Epithelial cell of prostate (primary cell): ENCODE data around the gene DKC1.

Experiments
- DNase-seq: peaks from one replicate; pipeline ENCODE4 v3.0.0-alpha.2; 2011; ENCODE audit warnings: low read depth, low spot score
- H3K27ac ChIP-seq: fragments of 450-650 bp; 2 replicates; pipeline ENCODE4 v1.5.1; 2017; ENCODE audit warnings: mild to moderate bottlenecking

The DKC1 gene

DNA sequence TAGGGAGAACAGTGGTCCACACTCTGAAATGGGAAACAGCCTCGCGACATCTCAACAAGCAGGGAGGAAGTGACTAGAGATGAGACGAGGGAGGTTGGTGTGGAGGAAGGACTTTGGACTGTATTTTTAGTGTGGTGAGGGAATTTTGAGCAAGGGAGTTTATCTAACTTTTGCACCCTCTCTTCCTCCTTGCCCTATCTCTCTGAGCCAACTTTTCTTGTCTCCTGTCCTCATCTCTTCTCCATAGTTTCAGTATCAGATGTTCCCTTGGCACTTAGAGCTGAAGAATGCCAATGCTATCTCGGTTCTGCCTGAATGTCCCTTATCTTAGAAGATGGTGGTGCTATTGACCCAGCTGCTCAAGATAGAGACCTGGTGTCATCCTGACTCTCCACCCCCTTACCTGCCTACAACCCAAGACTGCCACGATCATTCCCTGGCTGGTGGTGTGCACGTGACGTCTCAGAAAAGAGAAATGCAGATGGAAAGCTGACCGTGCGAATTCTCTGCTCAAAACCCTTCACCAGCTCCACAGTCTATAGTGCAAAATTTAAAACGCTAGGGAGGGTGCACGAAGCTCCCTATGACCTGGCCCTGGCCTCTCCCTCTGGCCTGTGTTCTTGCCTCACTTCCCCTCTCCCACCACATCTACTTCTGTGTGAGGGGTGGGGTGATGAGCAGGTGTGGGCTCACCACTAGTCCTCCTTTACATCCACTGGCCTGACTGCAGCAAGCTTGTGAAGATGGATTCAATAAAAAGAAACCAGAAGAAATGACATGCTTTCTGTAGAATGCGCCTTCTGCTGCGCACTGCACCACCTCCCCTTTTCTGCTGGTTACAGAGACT lies 21.7 kb downstream of the DKC1 start:
- DNase-seq, result no peak
- no peak overlapping the region for H3K27ac ChIP-seq

- H3K27ac ChIP-seq, result no peak overlapping the region
- DNase-seq, result no peak
Observed at GRCh38 chrX:154785716-154786115, 23.1 kb downstream of the DKC1 start.

- no peak overlapping the region for H3K27ac ChIP-seq
- no peak for DNase-seq
Observed at GRCh38 chrX:154791467-154791866, 28.8 kb downstream of the DKC1 start.

DNA sequence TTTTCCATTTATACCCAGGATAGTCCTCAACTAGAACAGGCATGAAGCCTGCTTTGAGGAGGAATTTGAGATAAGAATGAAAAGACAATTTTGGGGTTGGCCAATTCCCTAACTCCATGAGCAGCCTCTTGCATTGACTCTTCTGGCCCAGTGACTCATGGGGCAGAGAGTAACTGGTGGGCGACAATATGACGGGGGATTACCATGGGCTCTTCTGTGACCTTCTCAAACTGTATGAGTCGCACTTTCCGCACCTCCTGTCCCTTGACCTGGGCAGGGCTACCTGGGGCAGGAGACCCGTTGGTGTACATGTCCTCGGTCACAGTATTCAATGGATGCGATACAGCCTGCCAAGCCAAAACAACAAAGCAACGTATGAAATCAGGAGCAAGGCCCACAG lies 29.3 kb downstream of the DKC1 start:
- H3K27ac ChIP-seq, result no peak overlapping the region
- DNase-seq, result no peak

DNA sequence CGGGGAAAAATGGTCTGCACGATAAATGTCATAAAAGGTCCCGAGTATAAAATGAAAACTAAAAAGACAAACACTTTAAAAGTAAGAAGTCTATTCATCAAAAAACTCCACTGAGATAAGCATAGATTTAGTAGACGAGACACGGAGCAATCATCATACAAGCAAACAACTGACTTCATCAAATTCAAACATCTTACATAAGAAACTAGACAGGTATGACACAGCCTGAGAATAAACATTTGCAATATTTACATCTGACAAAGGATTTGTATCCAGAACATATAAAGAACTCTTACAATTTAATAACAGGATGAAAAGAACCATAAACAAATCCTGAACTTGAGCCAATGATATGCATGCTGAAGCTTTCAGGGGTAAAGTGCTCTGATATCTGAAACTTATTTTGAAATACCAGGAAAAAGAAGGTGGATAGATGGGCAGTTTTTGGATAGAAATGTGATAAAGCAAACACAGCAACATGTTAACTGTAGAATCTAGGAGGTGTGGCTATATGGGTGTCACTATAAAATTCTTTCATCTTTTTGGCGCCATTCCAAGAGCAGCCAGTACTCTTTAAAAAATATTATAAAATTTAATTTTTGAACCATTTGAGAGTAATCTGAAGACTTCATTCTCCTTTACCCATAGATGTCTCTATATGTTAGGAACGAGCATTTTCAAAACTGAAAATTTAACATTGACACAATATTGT lies 30.6 kb downstream of the DKC1 start:
- H3K27ac ChIP-seq, result no peak overlapping the region
- DNase-seq, result no peak

GRCh38 chrX:154795016-154795415 lies 32.4 kb downstream of the DKC1 start:
- H3K27ac ChIP-seq, result no peak overlapping the region
- no peak for DNase-seq

- no peak for DNase-seq
- no peak overlapping the region for H3K27ac ChIP-seq
Observed at GRCh38 chrX:154797006-154797405, 34.3 kb downstream of the DKC1 start.

- no peak for DNase-seq
- peak overlapping the region; percentile 35 for H3K27ac ChIP-seq
Observed at GRCh38 chrX:154799556-154800348, 37.1 kb downstream of the DKC1 start.

DNA sequence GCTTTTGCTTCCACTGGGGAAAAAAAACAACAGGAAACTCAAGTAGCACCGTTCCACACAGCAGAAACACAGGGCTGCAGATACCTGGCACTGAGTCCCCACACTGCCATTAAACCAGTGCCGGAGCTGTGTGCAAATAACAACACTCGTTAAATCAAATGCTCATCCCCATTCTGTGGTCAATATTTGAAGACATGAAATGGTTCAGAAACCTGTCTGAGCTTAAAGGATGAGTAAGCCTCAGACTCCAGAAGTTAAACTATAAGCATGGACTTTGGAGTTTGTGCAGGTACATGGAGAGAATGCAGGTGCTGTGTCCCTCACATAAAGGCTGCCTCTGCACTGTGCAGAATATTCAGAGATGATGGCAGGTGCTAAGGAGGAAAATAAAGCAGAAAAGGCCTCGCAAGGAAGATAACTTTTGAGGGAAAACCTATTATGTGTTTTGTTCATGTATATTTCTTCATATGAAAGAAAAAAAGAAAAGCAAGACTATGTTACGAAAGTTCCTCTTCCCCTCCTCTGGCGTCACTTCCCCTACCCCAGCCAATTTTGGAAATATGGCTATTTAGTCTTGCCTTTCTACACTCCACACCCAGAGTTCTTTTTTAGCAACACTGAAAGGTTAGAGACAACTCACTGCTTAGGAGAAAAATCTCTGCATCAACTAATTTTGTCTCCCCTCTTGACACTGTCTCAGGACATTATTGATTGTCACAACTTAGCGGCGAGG lies 38.0 kb downstream of the DKC1 start:
- H3K27ac ChIP-seq, result no peak overlapping the region
- DNase-seq, result no peak

GRCh38 chrX:154802947-154803346 lies 40.3 kb downstream of the DKC1 start:
- no peak overlapping the region for H3K27ac ChIP-seq
- DNase-seq, result no peak

DNA sequence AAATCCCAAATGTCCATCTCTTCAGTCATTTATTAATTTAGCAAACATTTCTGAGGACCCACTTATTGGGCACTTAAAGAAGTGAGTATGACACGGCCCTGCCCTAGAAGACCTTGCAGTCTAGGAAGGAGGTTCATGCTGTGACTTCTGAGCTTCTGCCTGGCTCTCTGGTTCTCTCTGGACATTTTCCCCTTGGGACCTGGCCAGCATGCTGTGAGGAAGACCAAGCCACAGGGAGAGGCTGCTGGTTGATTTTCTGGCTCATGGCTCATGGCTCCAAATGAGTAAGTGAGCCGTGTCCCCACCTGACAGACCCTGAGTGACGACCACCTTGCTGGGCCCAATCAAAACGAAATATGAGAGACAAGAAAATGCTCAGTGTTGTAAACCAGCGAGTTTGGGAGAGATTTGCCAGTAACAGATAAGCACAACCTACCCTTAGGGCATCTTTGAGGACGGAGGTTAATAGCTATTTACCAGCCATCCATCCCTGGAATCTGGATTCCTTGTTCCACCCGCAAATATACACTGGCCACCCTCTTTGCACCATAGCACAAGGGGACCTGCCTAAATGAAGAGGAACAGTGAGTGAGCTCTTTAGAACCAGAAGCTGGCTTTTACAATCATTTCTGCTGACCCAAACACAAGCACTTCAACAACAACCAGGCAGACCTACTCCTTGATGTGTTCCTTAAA lies 41.7 kb downstream of the DKC1 start:
- DNase-seq, result no peak
- no peak overlapping the region for H3K27ac ChIP-seq

DNA sequence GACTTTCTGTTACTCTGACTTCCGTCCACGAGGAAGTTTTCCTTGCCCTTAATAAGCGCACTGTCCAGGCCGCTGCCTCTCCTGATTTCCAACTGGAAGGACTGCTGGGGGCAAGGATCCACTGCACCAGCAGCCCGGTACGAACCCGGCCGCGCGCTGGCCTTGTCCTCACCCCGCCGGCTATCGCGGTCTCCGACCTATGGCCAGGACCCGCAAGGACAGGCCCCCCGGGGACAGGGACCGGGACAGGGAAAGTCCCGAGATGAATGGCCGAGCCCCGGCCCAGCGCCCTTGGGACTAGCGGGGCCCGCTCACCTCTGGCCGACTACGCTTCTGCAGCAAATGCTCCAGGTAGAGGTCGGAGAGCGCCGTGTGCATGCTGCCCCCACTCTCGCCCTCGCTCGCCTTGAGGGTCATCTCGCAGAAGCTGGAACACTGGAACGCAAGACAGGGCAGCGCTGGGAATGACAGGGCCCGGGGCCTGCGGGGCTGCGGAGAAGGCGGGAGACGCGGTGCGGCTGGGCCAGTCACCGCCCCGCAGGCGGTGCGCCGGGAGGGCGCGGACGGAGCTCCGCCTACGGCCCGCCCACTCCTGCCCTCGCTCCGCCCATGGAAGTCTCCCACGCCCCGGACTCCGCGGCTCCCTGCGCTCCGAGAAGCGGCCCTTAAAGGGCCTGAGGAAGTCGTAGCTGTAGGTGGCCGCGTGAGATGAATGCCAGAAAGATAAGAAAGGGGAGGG lies 42.5 kb downstream of the DKC1 start, which contains the start of gene MPP1:
MPP1 (minus strand) TSS at position 529 of the 739 bp plus-strand sequence; CDS start at position 417, 112 bp downstream.
- no peak within 1 kb of the TSS for H3K27ac ChIP-seq
- DNase-seq, result no peak

DNA sequence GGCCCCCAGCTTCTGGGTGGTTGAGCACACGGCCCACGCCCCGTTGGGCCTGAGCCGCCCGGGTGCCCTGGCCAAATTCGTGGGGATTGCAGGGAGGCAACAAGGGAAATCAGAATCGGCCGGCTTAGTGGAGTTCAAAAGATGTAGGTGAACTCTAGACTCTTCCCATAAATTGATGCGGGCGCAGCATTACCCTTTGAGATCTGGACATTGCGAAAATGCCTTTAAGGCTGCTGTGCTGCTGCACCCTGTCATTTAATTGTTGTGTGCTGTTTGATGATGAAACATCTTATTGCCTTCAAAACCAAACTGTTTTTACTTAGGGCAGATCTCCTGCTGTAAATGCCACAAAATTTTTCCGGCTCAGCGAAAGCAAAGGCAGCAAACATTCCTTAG lies 43.0 kb downstream of the DKC1 start:
- no peak for DNase-seq
- no peak overlapping the region for H3K27ac ChIP-seq

GRCh38 chrX:154806837-154807501 lies 44.3 kb downstream of the DKC1 start:
- DNase-seq, result no peak
- H3K27ac ChIP-seq, result no peak overlapping the region

- no peak overlapping the region for H3K27ac ChIP-seq
- no peak for DNase-seq
Observed at GRCh38 chrX:154809939-154810665, 47.4 kb downstream of the DKC1 start.

GRCh38 chrX:154812341-154813101 lies 49.9 kb downstream of the DKC1 start:
- H3K27ac ChIP-seq, result no peak overlapping the region
- DNase-seq, result no peak

DNA sequence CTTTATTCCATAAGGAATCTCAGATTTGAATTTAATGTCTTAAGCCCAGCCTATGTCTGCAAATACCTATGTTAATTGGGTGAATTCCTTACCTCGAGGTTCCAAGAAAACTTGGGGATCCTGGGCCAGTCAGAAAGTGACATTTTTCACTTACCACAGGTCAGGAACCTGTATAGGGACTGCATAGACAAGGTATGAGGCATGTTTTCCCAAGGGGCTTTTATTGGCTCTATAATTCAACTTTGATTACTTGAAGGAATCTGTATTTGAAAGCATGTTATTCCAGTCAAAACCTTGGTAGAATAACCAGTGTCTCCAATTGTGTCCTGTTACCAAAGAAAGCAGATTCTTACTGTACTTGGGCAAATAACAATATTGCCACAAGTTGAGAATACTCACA lies 51.1 kb downstream of the DKC1 start:
- DNase-seq, result no peak
- no peak overlapping the region for H3K27ac ChIP-seq
